AG10803 (cell line): Measurements from ENCODE around the gene WWOX.

Source experiments
- DNase-seq: peaks from one replicate; pipeline ENCODE4 v3.0.0; 2010; ENCODE audit warnings: low read depth
- H3K4me3 ChIP-seq: 2 replicates; pipeline ENCODE4 v1.5.1; 2011; ENCODE audit warnings: mild to moderate bottlenecking, low read length, control low read depth
- CTCF ChIP-seq: conservative IDR thresholded peaks from 2 replicates; pipeline ENCODE4 v1.5.1; 2011; ENCODE audit warnings: mild to moderate bottlenecking, low read length, control low read depth, inconsistent platforms

The WWOX gene

DNA sequence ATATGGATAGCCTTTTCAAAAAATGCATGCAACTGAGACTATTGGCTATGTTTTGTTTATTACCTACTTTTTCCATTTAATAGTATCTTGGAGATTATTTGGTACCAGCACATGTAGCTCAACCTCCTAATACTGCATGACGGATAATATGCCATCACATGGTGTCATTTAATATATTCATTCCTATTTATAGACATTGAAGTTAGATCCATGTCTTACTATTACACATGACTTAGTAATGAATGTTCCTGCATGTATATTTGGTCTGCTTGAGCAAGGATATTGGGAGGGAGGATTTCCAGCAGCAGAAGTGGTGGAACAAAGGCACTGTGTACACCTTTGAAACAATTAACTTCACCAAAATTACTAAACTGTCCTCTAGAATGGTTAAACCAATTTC, 561.3 kb downstream of the WWOX start:
- no peak for TF ChIP-seq CTCF
- DNase-seq: no peak

GRCh38 chr16:78663690-78664089, 564.2 kb downstream of the WWOX start:
- TF ChIP-seq CTCF: no peak
- DNase-seq: no peak
- H3K4me3 ChIP-seq: no peak overlapping the region

More for the DNA sequence above, 561.3 kb downstream of the WWOX start:
- no peak overlapping the region for H3K4me3 ChIP-seq

DNA sequence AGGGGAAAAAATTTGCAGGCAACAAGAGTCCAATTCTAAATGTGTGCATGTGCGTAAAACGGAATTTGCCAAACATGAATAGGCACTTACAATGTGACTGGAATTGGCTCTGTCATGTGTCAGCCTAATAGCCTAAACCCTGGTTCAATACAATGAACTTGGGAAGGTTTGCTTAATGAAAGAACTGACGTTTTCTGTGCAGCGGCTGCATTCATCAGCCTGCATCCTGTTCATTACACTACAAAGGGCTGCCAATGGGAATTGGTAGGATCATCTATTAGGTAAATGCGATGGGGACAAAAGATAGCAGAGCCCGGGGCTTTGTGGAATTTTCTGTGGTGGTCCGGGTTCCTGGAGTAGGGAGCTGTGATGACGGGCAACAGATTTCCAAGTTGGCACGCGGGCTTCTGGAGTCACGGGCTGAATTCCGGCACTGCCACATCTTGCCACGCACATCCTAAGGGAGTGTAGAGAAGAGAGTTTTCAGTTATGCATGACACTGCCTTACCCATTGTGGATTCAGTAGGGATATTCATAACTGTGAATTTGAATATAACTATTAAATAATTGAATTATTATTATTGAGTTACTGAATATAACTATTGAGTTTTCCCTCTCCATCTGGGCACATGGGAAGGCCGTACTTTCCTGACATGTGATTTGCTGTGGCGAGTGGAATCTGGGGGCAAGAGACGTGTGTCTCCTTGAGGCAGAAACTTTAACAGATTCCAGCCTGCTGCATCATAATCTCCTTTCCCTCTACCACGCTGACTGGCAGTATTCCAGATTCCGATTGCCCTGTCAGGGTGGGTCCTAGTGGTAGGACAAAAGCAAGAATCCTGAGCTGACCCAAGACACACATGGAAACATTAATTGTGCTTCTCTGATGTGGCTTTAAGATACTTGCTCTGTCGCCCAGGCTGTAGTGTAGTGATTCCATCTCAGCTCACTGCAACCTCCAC, 565.6 kb downstream of the WWOX start:
- DNase-seq: peak; percentile 27
- no peak for TF ChIP-seq CTCF
- H3K4me3 ChIP-seq: no peak overlapping the region

- no peak overlapping the region for H3K4me3 ChIP-seq
- no peak for TF ChIP-seq CTCF
- DNase-seq: no peak
Measured at GRCh38 chr16:78666318-78666717, 566.9 kb downstream of the WWOX start.

DNA sequence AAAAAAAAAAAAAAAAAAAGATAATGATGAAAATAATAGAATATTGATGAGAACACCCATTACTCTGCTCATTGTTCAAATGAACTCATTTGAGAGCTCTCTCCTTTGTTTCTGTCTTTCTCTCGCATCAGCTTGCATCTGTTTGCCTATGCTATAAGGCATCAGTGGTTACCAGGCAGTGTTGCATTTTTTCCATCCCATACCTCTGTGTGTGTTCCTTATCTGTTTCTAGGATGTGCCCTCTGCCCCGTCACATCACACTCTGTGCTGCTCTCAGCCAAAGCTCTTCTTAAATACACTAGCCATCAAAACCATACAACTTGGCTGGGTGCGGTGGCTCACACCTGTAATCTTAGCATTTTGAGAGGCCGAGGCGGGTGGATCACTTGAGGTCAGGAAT, 568.2 kb downstream of the WWOX start:
- TF ChIP-seq CTCF: no peak
- H3K4me3 ChIP-seq: no peak overlapping the region
- DNase-seq: no peak

DNA sequence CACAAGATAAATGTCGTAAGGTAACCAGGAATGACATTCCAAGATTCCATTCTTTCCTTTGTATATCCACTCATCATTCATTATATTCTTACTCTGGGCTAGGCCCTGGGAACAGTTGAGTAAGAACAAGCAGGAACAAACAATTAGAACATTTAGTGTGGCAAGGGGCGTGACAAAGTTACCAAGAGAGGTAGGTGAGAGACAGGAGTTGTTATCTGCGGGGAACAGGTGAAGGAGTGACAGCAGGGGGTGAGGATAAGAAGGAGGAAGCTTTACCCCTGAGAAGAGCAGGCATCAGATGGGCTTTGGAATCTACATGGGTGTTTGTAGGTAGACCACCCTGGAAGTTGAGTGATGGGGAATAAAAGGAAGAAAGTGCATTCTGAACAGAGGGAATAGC, 568.9 kb downstream of the WWOX start:
- no peak for DNase-seq
- no peak for TF ChIP-seq CTCF
- no peak overlapping the region for H3K4me3 ChIP-seq

DNA sequence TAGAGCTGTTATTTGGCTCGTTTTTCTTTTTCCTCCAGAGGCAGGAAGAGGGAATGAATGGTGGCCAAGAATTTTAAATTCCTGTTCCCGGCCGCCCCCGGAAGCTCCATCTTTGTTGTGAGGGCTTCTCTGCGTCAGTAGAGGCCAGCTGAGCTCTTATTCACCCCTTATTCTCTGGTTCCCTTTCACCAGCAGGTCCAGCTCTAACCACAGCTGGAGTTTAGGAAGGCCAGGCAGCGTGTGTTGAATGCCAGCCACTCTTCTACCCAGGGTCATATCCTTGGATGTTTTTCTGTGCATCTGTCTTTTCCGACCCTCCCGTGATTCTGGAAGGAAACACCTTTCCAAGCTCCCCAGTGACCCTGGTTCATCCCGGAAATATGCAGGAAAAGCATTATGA, 570.5 kb downstream of the WWOX start:
- TF ChIP-seq CTCF: no peak
- peak; percentile 38 for DNase-seq
- no peak overlapping the region for H3K4me3 ChIP-seq
